Measurements from ENCODE around the gene CPXM2.

CPXM2 gene

DNA sequence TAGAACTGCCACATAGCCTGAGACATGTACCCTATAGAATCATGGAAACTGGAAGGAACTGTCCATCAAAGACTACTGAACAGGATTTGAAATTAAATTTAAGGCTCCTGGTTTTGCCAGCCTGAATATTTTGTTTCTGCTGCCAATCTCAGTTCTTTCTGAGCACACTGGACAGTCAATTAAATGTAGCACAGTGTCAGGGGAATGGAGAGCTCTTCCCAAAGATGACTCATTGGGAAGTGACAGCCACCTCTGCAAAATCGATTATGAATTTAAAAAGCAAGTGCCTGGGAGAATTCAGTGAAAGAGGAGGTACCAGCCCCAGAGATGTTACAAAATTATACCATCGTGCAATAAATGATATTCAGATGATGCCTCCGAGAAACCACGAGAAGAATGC, 47.8 kb downstream of the CPXM2 start:
- DNase-seq = no peak

GRCh38 chr10:123842692-123843385, 48.8 kb downstream of the CPXM2 start:
- DNase-seq = no peak

GRCh38 chr10:123841560-123841959, 50.0 kb downstream of the CPXM2 start:
- DNase-seq = no peak

- DNase-seq = no peak
These were observed 50.5 kb downstream of the CPXM2 start for GRCh38 chr10:123841115-123841514.

DNA sequence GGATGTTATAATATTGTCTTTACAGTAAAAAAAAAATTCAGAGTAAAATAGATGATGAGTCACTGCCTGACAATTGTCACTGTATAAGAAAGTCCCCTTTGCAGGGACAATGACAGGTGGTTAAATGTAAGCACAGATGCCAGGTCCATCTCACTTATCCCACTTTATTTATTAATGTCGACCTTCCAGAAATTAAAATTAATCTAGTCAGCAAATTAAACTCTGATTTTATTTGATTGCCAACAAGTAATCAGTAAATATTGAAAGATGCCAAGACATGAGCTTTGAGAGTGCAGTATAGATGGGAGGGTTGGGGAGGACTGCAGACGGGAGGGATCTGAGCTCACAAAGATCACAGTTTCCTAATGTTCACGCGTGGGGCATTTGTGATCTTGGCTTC, 50.9 kb downstream of the CPXM2 start:
- no peak for DNase-seq

GRCh38 chr10:123838596-123839310, 52.9 kb downstream of the CPXM2 start:
- DNase-seq = no peak

DNA sequence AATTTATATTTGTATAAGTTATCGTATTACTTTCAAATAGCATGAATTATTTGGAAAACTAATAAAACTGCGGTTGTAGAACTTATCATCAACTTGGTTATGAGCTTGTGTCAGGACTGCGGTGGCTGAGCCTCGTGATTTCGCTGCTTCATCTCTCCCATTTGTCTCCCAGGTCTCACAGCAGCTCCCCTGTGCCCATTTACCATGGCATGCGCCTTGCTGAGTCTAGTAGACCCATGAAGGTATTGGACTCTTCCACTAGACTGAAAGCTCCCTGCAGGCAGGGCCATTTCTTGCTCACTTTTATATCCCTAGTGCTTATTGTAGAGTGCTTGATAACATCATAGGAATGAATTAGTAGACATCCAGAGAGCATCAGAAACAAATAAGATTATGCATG, 53.9 kb downstream of the CPXM2 start:
- no peak for DNase-seq

GRCh38 chr10:123836418-123837145, 55.0 kb downstream of the CPXM2 start:
- no peak for DNase-seq

- DNase-seq = no peak
These were observed 56.0 kb downstream of the CPXM2 start for GRCh38 chr10:123835575-123835974.

- no peak for DNase-seq
These were observed 58.3 kb downstream of the CPXM2 start for GRCh38 chr10:123833170-123833850.

DNA sequence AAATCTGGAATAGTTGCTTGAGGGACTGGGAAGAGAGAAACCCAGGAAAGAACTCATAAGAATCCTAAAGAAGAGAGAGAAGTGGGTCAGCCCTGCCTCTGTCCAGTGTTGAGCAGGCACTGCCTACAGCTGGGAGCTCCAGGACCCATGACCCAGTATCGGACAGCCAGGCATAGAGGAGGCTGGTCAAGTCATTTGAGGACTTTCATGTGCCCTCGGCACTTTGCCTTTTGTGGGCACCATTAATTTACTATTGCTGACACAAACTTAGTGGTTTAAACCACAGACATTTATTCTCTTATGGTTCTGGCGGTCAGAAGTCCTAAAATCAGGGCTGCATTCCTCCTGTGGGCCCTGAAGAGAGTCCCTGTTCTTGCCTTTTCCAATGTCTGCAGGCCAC, 60.3 kb downstream of the CPXM2 start:
- no peak for DNase-seq

GRCh38 chr10:123821136-123821535, 70.5 kb downstream of the CPXM2 start:
- no peak for DNase-seq

DNA sequence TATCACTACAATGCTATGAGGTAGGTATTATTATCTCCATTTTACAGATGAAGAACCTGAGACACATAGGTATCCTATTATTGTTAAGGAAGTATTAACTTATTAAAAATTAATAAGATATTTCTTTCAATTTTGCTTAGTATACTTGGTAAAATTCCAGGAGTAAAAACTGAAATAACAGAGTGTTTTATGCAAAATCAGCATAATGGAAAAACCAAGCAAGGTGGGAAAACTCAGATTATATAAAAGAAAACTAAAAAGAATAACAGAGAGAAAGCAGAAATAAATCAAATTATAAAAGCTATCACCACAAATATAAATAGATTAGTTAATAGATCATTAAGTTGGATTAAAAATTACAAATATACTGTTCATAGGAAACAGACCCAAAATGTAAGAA, 82.0 kb downstream of the CPXM2 start:
- no peak for DNase-seq

DNA sequence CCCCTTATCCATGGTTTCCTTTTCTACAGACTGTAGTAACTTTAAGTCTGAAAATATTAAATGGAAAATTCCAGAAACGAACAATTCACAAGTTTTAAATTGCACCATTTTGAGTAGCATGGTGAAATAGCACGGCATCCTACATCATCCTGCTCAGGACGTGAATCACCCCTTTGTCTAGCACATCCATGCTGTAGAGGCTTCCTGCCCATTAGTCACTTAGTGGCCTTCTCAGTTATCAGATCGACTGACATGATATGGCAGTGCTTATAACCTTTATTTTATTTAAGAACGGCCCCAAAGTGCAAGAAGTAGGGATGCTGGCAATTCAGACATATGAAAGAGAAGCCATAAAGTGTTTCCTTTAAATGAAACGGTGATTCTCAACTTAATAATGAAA, 82.7 kb downstream of the CPXM2 start:
- DNase-seq = no peak

GRCh38 chr10:123808286-123808685, 83.3 kb downstream of the CPXM2 start:
- no peak for DNase-seq

- no peak for DNase-seq
These were observed 84.1 kb downstream of the CPXM2 start for GRCh38 chr10:123807444-123808035.

GRCh38 chr10:123804716-123805115, 86.9 kb downstream of the CPXM2 start:
- no peak for DNase-seq

DNA sequence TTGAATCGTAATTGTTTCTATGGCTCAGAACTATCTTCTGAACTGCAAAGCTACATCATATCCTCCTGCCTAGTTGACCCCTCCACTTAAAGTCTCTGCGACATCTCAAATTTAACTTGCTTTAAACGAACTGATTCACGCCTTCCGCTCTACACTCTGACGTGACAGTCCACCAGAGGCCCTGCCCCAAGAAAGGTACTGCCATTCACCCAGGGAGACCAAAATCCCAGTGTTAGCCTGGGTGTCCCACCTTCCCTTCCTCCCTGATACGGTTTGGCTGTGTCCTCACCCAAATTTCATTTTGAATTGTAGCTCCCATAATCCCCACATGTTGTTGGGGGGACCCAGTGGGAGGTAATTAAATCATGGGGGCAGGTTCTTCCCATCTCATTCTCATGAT, 90.8 kb downstream of the CPXM2 start:
- no peak for DNase-seq

DNA sequence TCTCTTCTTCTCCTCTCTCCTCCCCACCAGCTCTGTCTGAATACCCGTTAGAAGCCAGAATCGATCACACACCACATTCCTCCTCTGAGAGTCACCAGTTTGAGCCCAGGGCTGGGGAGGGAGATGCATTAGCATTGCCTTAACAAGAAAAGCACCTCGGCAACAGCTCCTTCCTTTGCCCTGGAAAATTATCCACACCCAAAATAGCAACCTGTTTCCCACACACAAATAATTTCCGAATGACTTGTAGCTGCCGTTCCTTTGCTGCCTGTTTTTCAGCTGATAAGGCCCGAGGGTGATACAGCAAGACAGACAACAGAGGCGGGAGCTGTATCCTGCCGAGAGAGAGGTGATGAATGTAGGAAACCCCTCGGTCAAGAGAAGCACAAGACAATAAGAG, 91.3 kb downstream of the CPXM2 start:
- DNase-seq = no peak

GRCh38 chr10:123798856-123799255, 92.8 kb downstream of the CPXM2 start:
- DNase-seq = no peak

- DNase-seq = no peak
These were observed 93.8 kb downstream of the CPXM2 start for GRCh38 chr10:123797813-123798212.

DNA sequence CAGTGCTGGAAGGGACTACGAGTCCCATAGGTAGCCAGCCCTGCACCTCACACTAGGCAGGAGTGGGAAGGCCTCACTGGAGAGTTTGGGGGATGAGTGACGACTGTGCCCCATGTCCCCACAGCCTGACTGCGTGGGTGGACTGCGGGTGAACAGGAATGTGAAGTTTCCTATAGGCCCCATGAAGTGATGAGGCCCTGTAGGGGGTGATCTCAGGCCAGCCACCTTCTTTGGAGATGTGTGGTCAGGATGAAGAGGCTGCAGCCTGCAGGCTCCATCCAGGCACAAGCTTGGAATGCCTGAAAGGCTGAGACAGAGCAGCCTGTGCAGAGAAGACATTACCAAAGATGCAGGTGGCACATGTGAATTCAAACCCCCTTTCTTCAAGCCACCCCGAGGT, 94.9 kb downstream of the CPXM2 start:
- DNase-seq = no peak

Data from NCI-H2029 (cell line).